Activated CD8-positive, alpha-beta T cell treated with anti-CD3 and anti-CD28 coated beads, Interleukin-2, amount 10 ng/mL, durations not matched to agents 7 days and 5 days (primary cell): ENCODE results near the gene ZNF652. TPM values are rescaled to one million over a fixed set of nuclear protein-coding genes. Genes with fewer than 3 reads are reported as not detected.

Experiments
- microRNA-seq: library from miRNA; unstranded; fragments of <30 nt; microRNA quantifications from one replicate; pipeline ENCODE4 v1.2.0, GENCODE V29; 2022
- total RNA-seq, 2 experiments: library from RNA; stranded (reverse); gene quantifications; one replicate each; pipeline ENCODE4 v1.2.3, GENCODE V29; 2021

The ZNF652 gene
- total RNA-seq, 2 experiments from 2014 or later: 27.3 to 27.9 TPM

Small RNA genes lying within 50 kb of the gene (microRNA-seq; reads per million reads assigned to microRNA genes)
- gene MIR6129: not detected

Other genes with a start within 250 kb of the ZNF652 start
- not detected for gene B4GALNT2, start 229.5 kb downstream of the ZNF652 start, total RNA-seq
- 10 to 100 TPM; 40.0 to 45.4 TPM for gene GNGT2, start 151.7 kb downstream of the ZNF652 start, total RNA-seq
- 100 to 1,000 TPM; 110 to 117 TPM for gene ABI3, start 151.5 kb downstream of the ZNF652 start, total RNA-seq
- not detected for gene PHOSPHO1, start 131.5 kb downstream of the ZNF652 start, total RNA-seq
- 100 to 1,000 TPM; 181 to 183 TPM for gene PHB1, start 52.6 kb upstream of the ZNF652 start, total RNA-seq
- gene NGFR, start 133.0 kb upstream of the ZNF652 start, total RNA-seq: under 1 TPM in 1 of 2 experiments, not detected in 1; 0.11 TPM
- not detected for gene NXPH3, start 213.6 kb upstream of the ZNF652 start, total RNA-seq